Measurements from ENCODE around the gene CDH23.

GRCh38 chr10:71542478-71542877 lies 145.8 kb downstream of the CDH23 start:
- TF ChIP-seq CTCF (IDR thresholded peaks at IDR 0.05; ENCODE audit: low read depth, low read length, poor library complexity, severe bottlenecking) (no peak), EZH2phosphoT487 (IDR thresholded peaks at IDR 0.05; ENCODE audit: borderline replicate concordance, low read length) (no peak)
